ENCODE results near the gene TMEM123. TPM values are rescaled to one million over a fixed set of nuclear protein-coding genes. Genes with fewer than 3 reads are reported as not detected.
A peak's percentile ranks its signal among the peaks of the same experiment; 100 is the strongest.

The TMEM123 gene
- total and polyA plus RNA-seq, 2 of the 13 experiments (the other 11 are each of a cell fraction or from before 2014, with no cell fraction given) = 365 to 2,761 TPM

DNA sequence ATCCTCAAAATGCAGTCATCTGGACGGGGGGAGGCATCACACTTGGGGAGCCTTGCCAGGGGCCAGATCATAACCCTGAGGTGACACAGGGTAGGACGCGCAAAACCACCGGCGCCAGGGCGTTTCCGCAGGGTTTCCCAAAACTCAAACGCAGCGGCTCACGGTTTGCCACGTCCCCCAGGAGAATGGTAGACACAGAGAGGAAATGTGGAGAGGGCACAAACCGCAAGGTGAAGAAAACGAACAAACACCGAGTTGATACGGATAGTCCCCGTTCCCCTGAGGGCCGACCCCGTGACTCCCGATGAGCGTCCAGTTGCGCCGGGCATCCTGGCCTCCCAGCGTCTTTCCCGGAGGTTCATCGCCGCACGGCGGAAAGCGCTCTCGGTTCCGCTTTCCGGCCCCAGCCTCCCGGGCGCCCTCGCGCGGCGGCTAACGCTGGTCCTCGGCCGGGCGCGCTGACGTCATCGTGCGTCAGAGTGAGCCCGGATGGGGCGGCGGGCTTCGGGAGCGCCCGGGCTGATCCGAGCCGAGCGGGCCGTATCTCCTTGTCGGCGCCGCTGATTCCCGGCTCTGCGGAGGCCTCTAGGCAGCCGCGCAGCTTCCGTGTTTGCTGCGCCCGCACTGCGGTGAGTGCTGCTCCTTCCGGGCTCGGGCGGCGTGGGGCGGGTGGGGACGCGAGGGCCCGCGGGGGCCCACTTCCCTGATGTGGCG is 105.7 kb downstream of the TMEM123 start, which contains the start of gene BIRC2 (continued):
- TF ChIP-seq ZNF367 (CRISPR knock-in tag; IDR thresholded peaks at IDR 0.05; ENCODE audit: borderline replicate concordance) = 0 out of 2 replicates have a peak, but pooled peaks have one; percentile 55
- TF ChIP-seq ATAD3A (CRISPR knock-in tag; IDR thresholded peaks at IDR 0.05) = no peak
- TF ChIP-seq, protein P1, sequence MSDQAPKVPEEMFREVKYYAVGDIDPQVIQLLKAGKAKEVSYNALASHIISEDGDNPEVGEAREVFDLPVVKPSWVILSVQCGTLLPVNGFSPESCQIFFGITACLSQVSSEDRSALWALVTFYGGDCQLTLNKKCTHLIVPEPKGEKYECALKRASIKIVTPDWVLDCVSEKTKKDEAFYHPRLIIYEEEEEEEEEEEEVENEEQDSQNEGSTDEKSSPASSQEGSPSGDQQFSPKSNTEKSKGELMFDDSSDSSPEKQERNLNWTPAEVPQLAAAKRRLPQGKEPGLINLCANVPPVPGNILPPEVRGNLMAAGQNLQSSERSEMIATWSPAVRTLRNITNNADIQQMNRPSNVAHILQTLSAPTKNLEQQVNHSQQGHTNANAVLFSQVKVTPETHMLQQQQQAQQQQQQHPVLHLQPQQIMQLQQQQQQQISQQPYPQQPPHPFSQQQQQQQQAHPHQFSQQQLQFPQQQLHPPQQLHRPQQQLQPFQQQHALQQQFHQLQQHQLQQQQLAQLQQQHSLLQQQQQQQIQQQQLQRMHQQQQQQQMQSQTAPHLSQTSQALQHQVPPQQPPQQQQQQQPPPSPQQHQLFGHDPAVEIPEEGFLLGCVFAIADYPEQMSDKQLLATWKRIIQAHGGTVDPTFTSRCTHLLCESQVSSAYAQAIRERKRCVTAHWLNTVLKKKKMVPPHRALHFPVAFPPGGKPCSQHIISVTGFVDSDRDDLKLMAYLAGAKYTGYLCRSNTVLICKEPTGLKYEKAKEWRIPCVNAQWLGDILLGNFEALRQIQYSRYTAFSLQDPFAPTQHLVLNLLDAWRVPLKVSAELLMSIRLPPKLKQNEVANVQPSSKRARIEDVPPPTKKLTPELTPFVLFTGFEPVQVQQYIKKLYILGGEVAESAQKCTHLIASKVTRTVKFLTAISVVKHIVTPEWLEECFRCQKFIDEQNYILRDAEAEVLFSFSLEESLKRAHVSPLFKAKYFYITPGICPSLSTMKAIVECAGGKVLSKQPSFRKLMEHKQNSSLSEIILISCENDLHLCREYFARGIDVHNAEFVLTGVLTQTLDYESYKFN (CRISPR knock-in tag; conservative IDR thresholded peaks at IDR 0.05) = peak; percentile 46; the same call in 1 of the 2 replicates
- no peak; the same call in 1 of the 2 replicates for TF ChIP-seq ARNTL (CRISPR knock-in tag; IDR thresholded peaks at IDR 0.05)
- peak; percentile 55; the same call in 1 of the 2 replicates for TF ChIP-seq KLF12 (CRISPR knock-in tag; IDR thresholded peaks at IDR 0.05; ENCODE audit: borderline replicate concordance)
- no peak for TF ChIP-seq CENPX (CRISPR knock-in tag; IDR thresholded peaks at IDR 0.05)
- peak; percentile 80 for TF ChIP-seq ZNF224 (CRISPR knock-in tag; IDR thresholded peaks at IDR 0.05)
- TF ChIP-seq, protein P2, sequence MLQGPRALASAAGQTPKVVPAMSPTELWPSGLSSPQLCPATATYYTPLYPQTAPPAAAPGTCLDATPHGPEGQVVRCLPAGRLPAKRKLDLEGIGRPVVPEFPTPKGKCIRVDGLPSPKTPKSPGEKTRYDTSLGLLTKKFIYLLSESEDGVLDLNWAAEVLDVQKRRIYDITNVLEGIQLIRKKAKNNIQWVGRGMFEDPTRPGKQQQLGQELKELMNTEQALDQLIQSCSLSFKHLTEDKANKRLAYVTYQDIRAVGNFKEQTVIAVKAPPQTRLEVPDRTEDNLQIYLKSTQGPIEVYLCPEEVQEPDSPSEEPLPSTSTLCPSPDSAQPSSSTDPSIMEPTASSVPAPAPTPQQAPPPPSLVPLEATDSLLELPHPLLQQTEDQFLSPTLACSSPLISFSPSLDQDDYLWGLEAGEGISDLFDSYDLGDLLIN (CRISPR knock-in tag; IDR thresholded peaks at IDR 0.05; ENCODE audit: borderline replicate concordance) = no peak
- no peak for TF ChIP-seq HNRNPL (IDR thresholded peaks at IDR 0.05; ENCODE audit: low read depth, low read length)
- no peak for TF ChIP-seq ZFP62 (CRISPR knock-in tag; IDR thresholded peaks at IDR 0.05)
- TF ChIP-seq XBP1 (CRISPR knock-in tag; IDR thresholded peaks at IDR 0.05) = no peak
- TF ChIP-seq, protein P3, sequence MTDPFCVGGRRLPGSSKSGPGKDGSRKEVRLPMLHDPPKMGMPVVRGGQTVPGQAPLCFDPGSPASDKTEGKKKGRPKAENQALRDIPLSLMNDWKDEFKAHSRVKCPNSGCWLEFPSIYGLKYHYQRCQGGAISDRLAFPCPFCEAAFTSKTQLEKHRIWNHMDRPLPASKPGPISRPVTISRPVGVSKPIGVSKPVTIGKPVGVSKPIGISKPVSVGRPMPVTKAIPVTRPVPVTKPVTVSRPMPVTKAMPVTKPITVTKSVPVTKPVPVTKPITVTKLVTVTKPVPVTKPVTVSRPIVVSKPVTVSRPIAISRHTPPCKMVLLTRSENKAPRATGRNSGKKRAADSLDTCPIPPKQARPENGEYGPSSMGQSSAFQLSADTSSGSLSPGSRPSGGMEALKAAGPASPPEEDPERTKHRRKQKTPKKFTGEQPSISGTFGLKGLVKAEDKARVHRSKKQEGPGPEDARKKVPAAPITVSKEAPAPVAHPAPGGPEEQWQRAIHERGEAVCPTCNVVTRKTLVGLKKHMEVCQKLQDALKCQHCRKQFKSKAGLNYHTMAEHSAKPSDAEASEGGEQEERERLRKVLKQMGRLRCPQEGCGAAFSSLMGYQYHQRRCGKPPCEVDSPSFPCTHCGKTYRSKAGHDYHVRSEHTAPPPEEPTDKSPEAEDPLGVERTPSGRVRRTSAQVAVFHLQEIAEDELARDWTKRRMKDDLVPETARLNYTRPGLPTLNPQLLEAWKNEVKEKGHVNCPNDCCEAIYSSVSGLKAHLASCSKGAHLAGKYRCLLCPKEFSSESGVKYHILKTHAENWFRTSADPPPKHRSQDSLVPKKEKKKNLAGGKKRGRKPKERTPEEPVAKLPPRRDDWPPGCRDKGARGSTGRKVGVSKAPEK (CRISPR knock-in tag; IDR thresholded peaks at IDR 0.05; ENCODE audit: borderline replicate concordance) = peak; percentile 39; the same call in 1 of the 2 replicates
- no peak for TF ChIP-seq TRIM24 (CRISPR knock-in tag; IDR thresholded peaks at IDR 0.05)
- TF ChIP-seq, protein P4, sequence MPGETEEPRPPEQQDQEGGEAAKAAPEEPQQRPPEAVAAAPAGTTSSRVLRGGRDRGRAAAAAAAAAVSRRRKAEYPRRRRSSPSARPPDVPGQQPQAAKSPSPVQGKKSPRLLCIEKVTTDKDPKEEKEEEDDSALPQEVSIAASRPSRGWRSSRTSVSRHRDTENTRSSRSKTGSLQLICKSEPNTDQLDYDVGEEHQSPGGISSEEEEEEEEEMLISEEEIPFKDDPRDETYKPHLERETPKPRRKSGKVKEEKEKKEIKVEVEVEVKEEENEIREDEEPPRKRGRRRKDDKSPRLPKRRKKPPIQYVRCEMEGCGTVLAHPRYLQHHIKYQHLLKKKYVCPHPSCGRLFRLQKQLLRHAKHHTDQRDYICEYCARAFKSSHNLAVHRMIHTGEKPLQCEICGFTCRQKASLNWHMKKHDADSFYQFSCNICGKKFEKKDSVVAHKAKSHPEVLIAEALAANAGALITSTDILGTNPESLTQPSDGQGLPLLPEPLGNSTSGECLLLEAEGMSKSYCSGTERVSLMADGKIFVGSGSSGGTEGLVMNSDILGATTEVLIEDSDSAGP (CRISPR knock-in tag; IDR thresholded peaks at IDR 0.05; ENCODE audit: borderline replicate concordance) = peak; percentile 94
- peak; percentile 74 for TF ChIP-seq PHF21A (CRISPR knock-in tag; IDR thresholded peaks at IDR 0.05)
- peak; percentile 78 for TF ChIP-seq ZNF329 (CRISPR knock-in tag; IDR thresholded peaks at IDR 0.05; ENCODE audit: low read depth)
- TF ChIP-seq, protein P5, sequence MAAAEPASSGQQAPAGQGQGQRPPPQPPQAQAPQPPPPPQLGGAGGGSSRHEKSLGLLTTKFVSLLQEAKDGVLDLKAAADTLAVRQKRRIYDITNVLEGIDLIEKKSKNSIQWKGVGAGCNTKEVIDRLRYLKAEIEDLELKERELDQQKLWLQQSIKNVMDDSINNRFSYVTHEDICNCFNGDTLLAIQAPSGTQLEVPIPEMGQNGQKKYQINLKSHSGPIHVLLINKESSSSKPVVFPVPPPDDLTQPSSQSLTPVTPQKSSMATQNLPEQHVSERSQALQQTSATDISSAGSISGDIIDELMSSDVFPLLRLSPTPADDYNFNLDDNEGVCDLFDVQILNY (CRISPR knock-in tag; conservative IDR thresholded peaks at IDR 0.05) = no peak
- no peak for TF ChIP-seq TOE1 (CRISPR knock-in tag; IDR thresholded peaks at IDR 0.05)
- TF ChIP-seq PPARG (CRISPR knock-in tag; conservative IDR thresholded peaks at IDR 0.05) = peak; percentile 16; the same call in 1 of the 2 replicates

Data from HepG2 (cell line).